HG03342 (cell line): Measurements from ENCODE around the gene FDX1.

Experiments used
- ATAC-seq: cut with Tn5 transposase; IDR thresholded peaks from one replicate; pipeline ENCODE4 v1.9.1; 2021; ENCODE audit warnings: mild to moderate bottlenecking, moderate library complexity; ENCODE audit not compliant: unreplicated experiment

Gene FDX1

DNA sequence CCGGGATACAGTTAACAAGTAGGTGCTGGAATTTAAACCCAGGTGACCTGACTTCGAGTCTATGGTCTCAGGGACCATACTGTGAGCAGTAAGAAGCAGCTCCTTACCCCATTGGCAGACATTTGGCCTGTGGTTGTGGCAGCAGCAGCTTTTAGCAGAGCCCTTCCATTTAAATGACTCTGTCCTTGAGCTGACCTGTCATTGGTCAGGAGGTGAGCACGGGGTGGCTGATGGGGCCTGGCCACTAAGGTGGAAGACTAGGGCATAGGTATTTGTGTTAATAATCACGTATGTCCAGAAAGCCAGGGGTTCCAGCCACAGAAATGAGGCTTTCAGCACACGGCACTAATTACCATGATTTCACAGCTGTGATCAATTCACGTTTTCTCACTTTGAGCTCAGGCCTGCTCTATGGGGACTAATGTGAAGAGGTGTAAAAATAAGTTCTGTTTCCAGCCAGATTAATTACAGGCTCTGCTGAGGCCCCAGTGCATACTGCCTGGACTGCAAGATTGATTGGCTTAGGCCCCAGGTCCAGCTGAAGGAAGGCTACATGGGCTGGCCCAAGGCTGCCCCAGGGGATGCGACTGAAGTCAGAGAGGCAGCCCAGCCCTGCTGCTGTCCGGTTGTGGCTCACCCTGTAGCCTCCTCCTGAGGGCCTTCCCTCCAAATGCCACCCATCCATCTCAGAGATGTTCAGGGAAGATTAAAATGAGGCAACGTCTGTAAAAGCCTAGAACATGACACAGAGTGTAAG lies 76.0 kb downstream of the FDX1 start:
- no peak for ATAC-seq

GRCh38 chr11:110507328-110507727 lies 77.6 kb downstream of the FDX1 start:
- no peak for ATAC-seq

DNA sequence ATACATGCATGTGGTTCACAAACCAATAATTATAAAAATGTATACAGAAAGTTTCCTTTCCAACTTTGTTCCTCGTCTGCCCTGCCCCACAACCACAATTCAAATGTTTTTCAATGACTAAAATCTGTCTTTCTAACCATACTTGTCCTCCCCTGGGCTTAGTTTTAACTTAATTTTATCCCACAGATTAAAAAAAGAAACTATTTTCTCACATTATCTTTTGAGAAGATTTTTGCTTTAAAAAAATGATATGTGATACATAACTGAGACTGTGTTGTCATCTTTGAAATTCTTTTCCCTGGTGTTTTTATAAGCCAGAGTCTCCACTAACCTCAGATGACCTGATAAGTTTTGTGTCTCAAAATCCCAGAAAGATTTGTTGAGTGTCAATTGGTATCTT lies 79.0 kb downstream of the FDX1 start:
- no peak for ATAC-seq

- no peak for ATAC-seq
These were observed 79.7 kb downstream of the FDX1 start for GRCh38 chr11:110509472-110509871.

DNA sequence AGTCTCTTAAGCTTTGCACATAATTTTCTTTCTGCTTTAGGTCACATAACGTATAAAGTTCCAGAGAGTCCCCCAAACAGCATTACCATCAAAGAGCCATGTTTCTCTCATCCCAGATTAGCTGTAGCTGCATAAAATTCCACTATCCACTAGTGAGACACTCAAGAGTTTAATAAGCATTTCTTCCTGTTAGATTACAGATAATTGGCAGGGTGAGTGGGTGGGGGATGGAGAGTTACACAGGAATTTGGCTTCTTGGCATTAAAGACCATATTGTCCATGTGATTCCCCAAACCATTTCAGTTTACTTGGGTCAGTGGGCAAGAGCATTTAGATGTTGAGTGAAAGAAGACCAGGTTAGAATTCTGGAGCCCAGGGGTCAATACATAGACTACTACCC lies 82.3 kb downstream of the FDX1 start:
- no peak for ATAC-seq

DNA sequence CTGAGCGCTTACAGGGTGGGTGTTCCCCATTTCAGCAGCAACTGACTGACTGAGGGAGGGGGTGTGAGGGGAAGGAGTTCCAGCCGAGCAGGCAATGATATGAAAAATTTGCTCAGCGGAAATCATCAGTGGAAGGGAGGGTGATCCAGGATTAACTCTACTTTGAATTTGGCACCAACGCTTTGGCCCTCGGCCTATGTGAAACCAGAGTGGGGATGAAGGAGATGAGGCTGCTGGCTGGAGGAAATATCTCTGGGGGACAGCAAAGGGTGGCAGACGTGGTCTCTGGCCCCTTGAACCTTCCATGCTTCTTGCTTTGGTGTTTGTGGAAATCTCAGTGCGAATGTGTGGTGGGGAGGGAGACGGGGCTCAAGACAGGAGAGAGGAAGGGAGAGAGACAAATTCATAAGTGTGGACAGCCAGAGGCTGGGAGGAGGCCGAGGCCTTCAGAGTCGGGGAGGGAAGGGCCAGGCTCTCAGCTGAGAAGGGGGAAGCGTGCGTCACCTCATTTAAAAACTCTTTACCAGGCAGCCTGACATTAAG lies 83.6 kb downstream of the FDX1 start:
- no peak for ATAC-seq

DNA sequence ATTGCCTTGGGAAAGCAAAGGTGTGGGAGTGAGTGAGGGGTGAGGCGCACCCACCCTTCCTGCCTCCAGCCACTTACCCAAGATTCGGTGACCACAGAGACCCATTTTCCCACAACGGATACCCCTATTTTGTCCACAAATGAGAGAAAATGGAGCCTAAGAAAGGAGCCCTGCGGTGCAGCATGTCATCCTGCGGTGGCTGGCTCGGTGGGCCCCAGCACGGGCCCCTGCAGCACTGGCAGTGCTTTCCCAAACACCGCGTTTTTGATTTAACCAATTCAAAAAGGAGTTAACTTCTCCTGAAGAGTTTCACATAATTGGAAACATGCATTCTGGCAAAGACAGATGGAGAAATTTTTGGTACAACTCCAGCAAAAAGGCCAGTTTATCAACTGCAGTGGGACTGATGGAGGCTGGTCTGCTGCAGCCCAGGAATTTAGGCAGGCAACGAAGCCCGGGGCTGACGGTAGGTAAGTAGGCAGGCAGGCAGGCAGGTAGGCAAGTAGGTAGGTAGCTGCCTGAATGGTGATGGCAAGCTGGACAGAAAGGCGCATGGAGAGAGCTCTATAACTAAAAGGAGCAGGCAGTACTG lies 84.2 kb downstream of the FDX1 start:
- no peak for ATAC-seq
